OCI-LY1 (cell line): ENCODE results near the gene NYAP1.

Experiments used
- H2AFZ ChIP-seq: fragments of 200-600 bp; sonication (generic), shearing (Covaris generic); 2 replicates; pipeline ENCODE4 v1.6.0; 2014; ENCODE audit warnings: antibody characterized with exemption, mild to moderate bottlenecking, low read length
- H3F3A ChIP-seq: fragments of 200-600 bp; sonication (generic), shearing (Covaris generic); 2 replicates; pipeline ENCODE4 v1.6.0; 2014; ENCODE audit warnings: mild to moderate bottlenecking, antibody characterized with exemption, low read length, moderate library complexity; ENCODE audit not compliant: insufficient read depth
- H3K27ac ChIP-seq: fragments of 200-600 bp; sonication (generic); 2 replicates; pipeline ENCODE4 v1.5.1; 2014; ENCODE audit warnings: low read length, mixed run types, mild to moderate bottlenecking, low read depth; ENCODE audit not compliant: poor library complexity, severe bottlenecking
- H3K27me3 ChIP-seq: fragments of 200-600 bp; sonication (generic); 2 replicates; pipeline ENCODE4 v1.6.0; 2014; ENCODE audit warnings: antibody characterized with exemption, mild to moderate bottlenecking, low read length, moderate library complexity; ENCODE audit not compliant: insufficient read depth
- H3K36me3 ChIP-seq: fragments of 200-600 bp; sonication (generic); 2 replicates; pipeline ENCODE4 v1.6.1; 2014; ENCODE audit warnings: mild to moderate bottlenecking, antibody characterized with exemption, low read length, moderate library complexity, mixed read lengths; ENCODE audit not compliant: insufficient read depth
- H3K4me1 ChIP-seq: fragments of 200-600 bp; sonication (generic); 2 replicates; pipeline ENCODE4 v1.5.1; 2014; ENCODE audit warnings: mild to moderate bottlenecking, low read length, moderate library complexity; ENCODE audit not compliant: insufficient read depth, severe bottlenecking
- H3K4me2 ChIP-seq: fragments of 200-600 bp; sonication (generic), shearing (Covaris generic); 2 replicates; pipeline ENCODE4 v1.6.1; 2014; ENCODE audit warnings: low read length
- H3K4me3 ChIP-seq: fragments of 200-600 bp; sonication (generic); 2 replicates; pipeline ENCODE4 v1.5.1; 2014; ENCODE audit warnings: low read length, low read depth, mild to moderate bottlenecking, mixed read lengths; ENCODE audit not compliant: poor library complexity, severe bottlenecking
- H3K79me2 ChIP-seq: fragments of 200-600 bp; shearing (Covaris generic); 2 replicates; pipeline ENCODE4 v1.6.1; 2016; ENCODE audit warnings: mixed run types, low read length, mixed read lengths; ENCODE audit not compliant: insufficient read depth
- H3K9ac ChIP-seq: fragments of 200-600 bp; sonication (generic), shearing (Covaris generic); 2 replicates; pipeline ENCODE4 v1.6.1; 2014; ENCODE audit warnings: mild to moderate bottlenecking, low read length, mixed read lengths
- H3K9me2 ChIP-seq: fragments of 200-600 bp; sonication (generic), shearing (Covaris generic); 2 replicates; pipeline ENCODE4 v1.6.1; 2014; ENCODE audit warnings: low read depth, mild to moderate bottlenecking, low read length, mixed read lengths
- H3K9me3 ChIP-seq: fragments of 200-600 bp; shearing (Covaris generic); 2 replicates; pipeline ENCODE4 v1.6.1; 2014; ENCODE audit warnings: low read length, mixed read lengths
- H4K20me1 ChIP-seq: fragments of 200-600 bp; sonication (generic), shearing (Covaris generic); 2 replicates; pipeline ENCODE4 v1.6.0; 2016; ENCODE audit warnings: mild to moderate bottlenecking, low read length; ENCODE audit not compliant: insufficient read depth
- EZH2 ChIP-seq: fragments of 200-600 bp; sonication (generic), shearing (Covaris generic); IDR thresholded peaks from 2 replicates; pipeline ENCODE4 v1.8.0; 2017; ENCODE audit warnings: borderline replicate concordance, mixed run types, mild to moderate bottlenecking, antibody characterized with exemption, low read length, moderate library complexity, mixed read lengths
- TF ChIP-seq, protein P1 (sequence below): fragments of 200-600 bp; sonication (generic), shearing (Covaris generic); IDR thresholded peaks from 2 replicates; pipeline ENCODE4 v1.5.1; 2017; ENCODE audit warnings: mild to moderate bottlenecking, antibody characterized with exemption, low read length, moderate library complexity, mixed read lengths

NYAP1 gene

GRCh38 chr7:100482728-100483089 is 1.0 kb upstream of the NYAP1 start:
- H4K20me1 ChIP-seq, result no peaks in the 10 kb centered on the region
- no peaks in the 10 kb centered on the region for H3K36me3 ChIP-seq
- no peaks in the 10 kb centered on the region for H3K9me3 ChIP-seq
- H3K27me3 ChIP-seq, result peaks cover 7% of the 10 kb centered on the region; the same call in 1 of the 2 replicates
- H3K4me1 ChIP-seq, result peaks cover 14% of the 10 kb centered on the region
- H3K4me2 ChIP-seq, result peak overlapping the region; percentile 75
- H2AFZ ChIP-seq, result no peak overlapping the region
- H3K9me2 ChIP-seq, result no peaks in the 10 kb centered on the region
- TF ChIP-seq, protein P1, sequence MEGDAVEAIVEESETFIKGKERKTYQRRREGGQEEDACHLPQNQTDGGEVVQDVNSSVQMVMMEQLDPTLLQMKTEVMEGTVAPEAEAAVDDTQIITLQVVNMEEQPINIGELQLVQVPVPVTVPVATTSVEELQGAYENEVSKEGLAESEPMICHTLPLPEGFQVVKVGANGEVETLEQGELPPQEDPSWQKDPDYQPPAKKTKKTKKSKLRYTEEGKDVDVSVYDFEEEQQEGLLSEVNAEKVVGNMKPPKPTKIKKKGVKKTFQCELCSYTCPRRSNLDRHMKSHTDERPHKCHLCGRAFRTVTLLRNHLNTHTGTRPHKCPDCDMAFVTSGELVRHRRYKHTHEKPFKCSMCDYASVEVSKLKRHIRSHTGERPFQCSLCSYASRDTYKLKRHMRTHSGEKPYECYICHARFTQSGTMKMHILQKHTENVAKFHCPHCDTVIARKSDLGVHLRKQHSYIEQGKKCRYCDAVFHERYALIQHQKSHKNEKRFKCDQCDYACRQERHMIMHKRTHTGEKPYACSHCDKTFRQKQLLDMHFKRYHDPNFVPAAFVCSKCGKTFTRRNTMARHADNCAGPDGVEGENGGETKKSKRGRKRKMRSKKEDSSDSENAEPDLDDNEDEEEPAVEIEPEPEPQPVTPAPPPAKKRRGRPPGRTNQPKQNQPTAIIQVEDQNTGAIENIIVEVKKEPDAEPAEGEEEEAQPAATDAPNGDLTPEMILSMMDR, result no peak
- TF ChIP-seq EZH2, result no peak
- H3F3A ChIP-seq, result no peaks in the 10 kb centered on the region
- no peaks in the 10 kb centered on the region for H3K79me2 ChIP-seq
- no peak overlapping the region for H3K27ac ChIP-seq
- peak overlapping the region; percentile 22; the same call in 1 of the 2 replicates for H3K9ac ChIP-seq
- H3K4me3 ChIP-seq, result peak overlapping the region; percentile 57

GRCh38 chr7:100483090-100483721 is 521 bp upstream of the NYAP1 start:
- Histone ChIP-seq H3K27me3 (peaks cover 7% of the 10 kb centered on the region; the same call in 1 of the 2 replicates), H3K9ac (peak overlapping the region; percentile 22; the same call in 1 of the 2 replicates), H3K36me3 (no peaks in the 10 kb centered on the region), H3K9me2 (no peaks in the 10 kb centered on the region), H3F3A (no peaks in the 10 kb centered on the region), H3K4me2 (peak overlapping the region; percentile 75), H3K4me3 (peak overlapping the region; percentile 57), H3K4me1 (peaks cover 11% of the 10 kb centered on the region), H2AFZ (no peak overlapping the region), H4K20me1 (no peaks in the 10 kb centered on the region), H3K79me2 (no peaks in the 10 kb centered on the region), H3K27ac (no peak overlapping the region), H3K9me3 (no peaks in the 10 kb centered on the region)
- no peak for TF ChIP-seq EZH2
- TF ChIP-seq, protein P1, result peak; percentile 98

DNA sequence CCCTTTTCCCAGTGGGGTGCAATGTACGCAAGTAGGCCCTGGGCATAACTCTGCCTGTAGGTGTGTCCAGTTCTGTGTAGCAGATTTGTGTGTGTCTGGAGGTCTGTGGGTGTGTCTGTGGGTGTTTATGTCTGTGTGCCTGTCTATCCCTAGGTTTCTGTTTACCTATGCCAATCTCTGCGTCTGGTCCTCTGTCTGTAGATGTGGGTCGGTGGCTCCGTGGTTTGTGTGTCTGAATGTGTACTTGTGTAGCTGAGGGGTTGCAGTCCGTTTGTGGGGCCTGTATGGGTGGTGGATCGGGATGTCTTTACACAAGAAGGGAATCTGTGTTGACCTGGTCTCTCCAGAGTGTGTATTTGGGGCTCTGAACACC is 932 bp downstream of the NYAP1 start:
- H3F3A ChIP-seq, result no peaks in the 10 kb centered on the region
- H3K9me3 ChIP-seq, result no peaks in the 10 kb centered on the region
- no peaks in the 10 kb centered on the region for H3K79me2 ChIP-seq
- no peak overlapping the region for H3K4me3 ChIP-seq
- H3K36me3 ChIP-seq, result no peaks in the 10 kb centered on the region
- no peaks in the 10 kb centered on the region for H3K9me2 ChIP-seq
- no peak overlapping the region for H3K4me2 ChIP-seq
- H4K20me1 ChIP-seq, result no peaks in the 10 kb centered on the region
- peaks cover 8% of the 10 kb centered on the region for H3K4me1 ChIP-seq
- H3K9ac ChIP-seq, result no peak overlapping the region
- peaks cover 7% of the 10 kb centered on the region; the same call in 1 of the 2 replicates for H3K27me3 ChIP-seq
- TF ChIP-seq, protein P1, result no peak
- TF ChIP-seq EZH2, result no peak
- no peak overlapping the region for H3K27ac ChIP-seq
- no peak overlapping the region for H2AFZ ChIP-seq
